HG03571 (cell line): ENCODE results near the gene NOBOX.
"Not testable (repeated sequence)": the region's sequence is repeated elsewhere in the genome, so short reads cannot be mapped to it uniquely, and the experiment has no call there.

ENCODE experiments used
- ATAC-seq: cut with Tn5 transposase; IDR thresholded peaks from one replicate; pipeline ENCODE4 v1.9.1; 2021; ENCODE audit not compliant: unreplicated experiment

Gene NOBOX

GRCh38 chr7:144403649-144404061 is at the start of gene NOBOX:
Gene NOBOX, minus strand, starts transcription at chr7:144403693.
- no peak for ATAC-seq

- ATAC-seq: peak; percentile 53
Measured at GRCh38 chr7:144452064-144452463, 48.6 kb upstream of the NOBOX start.

GRCh38 chr7:144445590-144445989 is 42.1 kb upstream of the NOBOX start:
- no peak for ATAC-seq

GRCh38 chr7:144439717-144440205 is 36.3 kb upstream of the NOBOX start:
- no peak for ATAC-seq

GRCh38 chr7:144438759-144439158 is 35.3 kb upstream of the NOBOX start:
- no peak for ATAC-seq

- ATAC-seq: no peak
Measured at GRCh38 chr7:144437370-144438191, 34.1 kb upstream of the NOBOX start.

GRCh38 chr7:144436500-144436899 is 33.0 kb upstream of the NOBOX start:
- no peak for ATAC-seq

GRCh38 chr7:144428431-144428830 is 24.9 kb upstream of the NOBOX start:
- no peak for ATAC-seq

GRCh38 chr7:144427539-144427938 is 24.0 kb upstream of the NOBOX start:
- ATAC-seq: not testable (repeated sequence)

GRCh38 chr7:144418931-144419330 is 15.4 kb upstream of the NOBOX start:
- not testable (repeated sequence) for ATAC-seq

- ATAC-seq: no peak
Measured at GRCh38 chr7:144416341-144416740, 12.8 kb upstream of the NOBOX start.

GRCh38 chr7:144415858-144416257 is 12.4 kb upstream of the NOBOX start:
- ATAC-seq: no peak

GRCh38 chr7:144414815-144415214 is 11.3 kb upstream of the NOBOX start:
- no peak for ATAC-seq

- ATAC-seq: no peak
Measured at GRCh38 chr7:144410441-144410840, 6.9 kb upstream of the NOBOX start.

GRCh38 chr7:144408121-144408520 is 4.6 kb upstream of the NOBOX start:
- no peak for ATAC-seq

- no peak for ATAC-seq
Measured at GRCh38 chr7:144407266-144407931, 3.9 kb upstream of the NOBOX start.

GRCh38 chr7:144404946-144405345 is 1.5 kb upstream of the NOBOX start:
- no peak for ATAC-seq

GRCh38 chr7:144403102-144403501 is 391 bp downstream of the NOBOX start:
- ATAC-seq: no peak

- ATAC-seq: no peak
Measured at GRCh38 chr7:144401490-144401889, 2.0 kb downstream of the NOBOX start.

GRCh38 chr7:144399946-144400345 is 3.5 kb downstream of the NOBOX start:
- ATAC-seq: no peak

GRCh38 chr7:144398911-144399310 is 4.6 kb downstream of the NOBOX start:
- ATAC-seq: no peak

GRCh38 chr7:144398291-144398690 is 5.2 kb downstream of the NOBOX start:
- no peak for ATAC-seq
